ENCODE results near the gene OPA1. TPM values are rescaled to one million over a fixed set of nuclear protein-coding genes. Genes with fewer than 3 reads are reported as not detected.

OPA1 gene
- total and polyA plus RNA-seq, 2 of the 8 experiments (the other 6 are each of a cell fraction or from before 2014, with no cell fraction given): 20.3 to 109 TPM

DNA sequence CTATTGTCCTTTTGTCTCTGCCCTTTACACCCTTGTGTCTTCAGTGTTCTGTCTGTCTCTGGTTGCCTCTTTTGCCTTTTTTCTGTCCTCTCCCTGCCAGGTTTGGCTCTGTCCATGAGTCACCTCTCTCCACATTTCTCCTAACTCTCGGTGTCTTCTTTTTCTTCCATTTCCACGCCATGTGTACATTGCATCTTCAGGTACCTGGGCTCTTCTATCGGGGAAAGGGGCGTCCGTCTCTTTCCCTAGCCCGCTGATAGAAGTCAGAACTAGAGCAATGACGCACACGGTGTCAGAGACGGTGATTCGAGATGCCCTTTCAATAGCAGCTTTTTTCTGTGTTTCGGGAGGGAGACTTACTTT lies 641 bp downstream of the OPA1 start:
- Histone ChIP-seq H3K79me1 (ENCODE audit: low read depth, low read length) (peaks cover 3% of the 10 kb centered on the region; the same call in 1 of the 2 replicates), H4K91ac (replicated peaks; ENCODE audit: insufficient read length, low read length) (peak overlapping the region; percentile 67), H4K8ac (ENCODE audit: extremely low read depth, insufficient read depth, low read length) (no peak overlapping the region), H2AFZ (ENCODE audit: low read length) (no peak overlapping the region), H4K20me1 (replicated peaks in 1 of 2; ENCODE audit: control insufficient read depth in 1 of 2, insufficient read depth in 2 of 2, low read length in 2 of 2) (no peaks in the 10 kb centered on the region), H3K9ac (replicated peaks in 1 of 4; ENCODE audit: extremely low read depth in 1 of 4, low read depth in 3 of 4, low read length in 3 of 4) (peak overlapping the region; percentile 54 to 83 (median 71)), H3K36me3 (ENCODE audit: control insufficient read depth in 2 of 4, insufficient read depth in 4 of 4, low read length in 3 of 4) (0 out of 8 replicates have a peak, but pooled peaks cover 0 to 2% (median 0%) of the 10 kb centered on the region in 4 experiments), H3K4me2 (ENCODE audit: insufficient read depth in 1 of 2, low read depth in 2 of 2, low read length in 2 of 2) (peak overlapping the region; percentile 91 to 92), H3K23me2 (ENCODE audit: low read depth, low read length) (no peaks in the 10 kb centered on the region), H4K5ac (ENCODE audit: insufficient read length, low read depth, low read length) (no peak overlapping the region), H2BK5ac (ENCODE audit: low read depth, low read length) (no peak overlapping the region), H3K79me2 (ENCODE audit: control insufficient read depth in 1 of 2, insufficient read depth in 2 of 2, low read length in 2 of 2) (peaks cover 3 to 50% of the 10 kb centered on the region in 2 experiments; a peak in 3 of 4 replicates), H3K4ac (replicated peaks; ENCODE audit: insufficient read length, low read depth, low read length) (no peak overlapping the region), H3K4me1 (replicated peaks in 1 of 4; ENCODE audit: control insufficient read depth in 3 of 4, insufficient read depth in 4 of 4, low read length in 3 of 4) (peaks cover 0 to 4% (median 1%) of the 10 kb centered on the region in 4 experiments; a peak in 2 of 7 replicates), H3K4me3 (ENCODE audit: extremely low read depth in 1 of 4, insufficient read depth in 2 of 4, low read depth in 3 of 4, low read length in 4 of 4) (peak overlapping the region; percentile 79 to 93 (median 90)), H2BK120ac (replicated peaks; ENCODE audit: low read depth, low read length) (no peak overlapping the region), H3K18ac (ENCODE audit: extremely low read depth, low read length) (no peak overlapping the region), H3K27ac (ENCODE audit: low read depth, low read length) (peak overlapping the region; percentile 33; the same call in 1 of the 2 replicates), H3K14ac (ENCODE audit: insufficient read length) (no peak overlapping the region), H2BK12ac (ENCODE audit: low read depth, low read length) (no peak overlapping the region), H3K23ac (ENCODE audit: insufficient read length) (no peak overlapping the region), H3K27me3 (replicated peaks in 1 of 4; ENCODE audit: control insufficient read depth in 3 of 4, extremely low read depth in 1 of 4, insufficient read depth in 3 of 4, low read length in 3 of 4) (peaks cover 0 to 6% (median 2%) of the 10 kb centered on the region in 4 experiments; a peak in 3 of 7 replicates), H3K9me3 (ENCODE audit: insufficient read depth in 2 of 2, low read depth in 1 of 2, low read length in 1 of 2) (no peaks in the 10 kb centered on the region), H2BK20ac (ENCODE audit: low read length) (no peak overlapping the region), H2AK5ac (ENCODE audit: low read depth, low read length) (no peak overlapping the region), H3K56ac (replicated peaks; ENCODE audit: insufficient read length, low read depth, low read length) (no peak overlapping the region), H2BK15ac (ENCODE audit: low read length) (no peak overlapping the region)
- TF ChIP-seq SIN3A (conservative IDR thresholded peaks at IDR 0.05 in 1 of 2, IDR thresholded peaks at IDR 0.05 in 1 of 2; ENCODE audit: low read depth in 1 of 2, low read length in 2 of 2) (no peak), SAP30 (IDR thresholded peaks at IDR 0.05; ENCODE audit: insufficient read depth, insufficient replicate concordance, low read length) (peak; percentile 47)
- FAIRE-seq (no peak), DNase-seq (ENCODE audit: low read depth in 1 of 2, low spot score in 2 of 2) (no peak)
- WGBS, 2 experiments (ENCODE audit: extremely low coverage in 1 of 2, insufficient coverage in 1 of 2, insufficient read length in 1 of 2, insufficient replicate concordance in 2 of 2, low coverage in 1 of 2, low lambda C conversion rate in 2 of 2, missing lambda C conversion rate in 1 of 2): 8% methylated on average over 11 of the region's 11 CpGs; no CpG with 5 or more reads in 1 of the 2 experiments
- CTCF ChIA-PET (ENCODE audit: partially characterized antibody): no interaction called here
- POLR2A ChIA-PET (ENCODE audit: partially characterized antibody): no interaction called here

Measured in H1 (cell line).